ENCODE results near the gene GRID1. TPM values are rescaled to one million over a fixed set of nuclear protein-coding genes. Genes with fewer than 3 reads are reported as not detected.

The GRID1 gene
- polyA plus RNA-seq, 1 donor from 2014 or later: not detected

GRCh38 chr10:86226781-86227201 is 139.8 kb downstream of the GRID1 start:
- Mint-ChIP-seq H3K4me3 (no peak overlapping the region), H3K36me3 (no peaks in the 10 kb centered on the region), H3K4me1 (no peaks in the 10 kb centered on the region), H3K27me3 (peaks cover 4% of the 10 kb centered on the region), H3K9me3 (no peaks in the 10 kb centered on the region), H3K27ac (no peak overlapping the region)

GRCh38 chr10:86226016-86226415 is 140.6 kb downstream of the GRID1 start:
- no peak overlapping the region for H3K4me3 Mint-ChIP-seq

GRCh38 chr10:86225103-86225782 is 141.4 kb downstream of the GRID1 start:
- Mint-ChIP-seq H3K27ac (no peak overlapping the region), H3K4me3 (no peak overlapping the region), H3K27me3 (peaks cover 4% of the 10 kb centered on the region), H3K4me1 (no peaks in the 10 kb centered on the region), H3K36me3 (no peaks in the 10 kb centered on the region), H3K9me3 (no peaks in the 10 kb centered on the region)

More at GRCh38 chr10:86226016-86226415, 140.6 kb downstream of the GRID1 start:
- peaks cover 4% of the 10 kb centered on the region for H3K27me3 Mint-ChIP-seq
- H3K36me3 Mint-ChIP-seq: no peaks in the 10 kb centered on the region
- no peaks in the 10 kb centered on the region for H3K9me3 Mint-ChIP-seq
- no peaks in the 10 kb centered on the region for H3K4me1 Mint-ChIP-seq
- no peak overlapping the region for H3K27ac Mint-ChIP-seq

GRCh38 chr10:86224354-86225102 is 142.1 kb downstream of the GRID1 start:
- H3K36me3 Mint-ChIP-seq: no peaks in the 10 kb centered on the region
- H3K4me1 Mint-ChIP-seq: no peaks in the 10 kb centered on the region
- no peak overlapping the region for H3K4me3 Mint-ChIP-seq
- H3K27ac Mint-ChIP-seq: no peak overlapping the region
- H3K27me3 Mint-ChIP-seq: peaks cover 4% of the 10 kb centered on the region
- H3K9me3 Mint-ChIP-seq: no peaks in the 10 kb centered on the region

- Mint-ChIP-seq H3K27me3 (peaks cover 4% of the 10 kb centered on the region), H3K27ac (no peak overlapping the region), H3K4me1 (no peaks in the 10 kb centered on the region), H3K9me3 (no peaks in the 10 kb centered on the region), H3K36me3 (no peaks in the 10 kb centered on the region), H3K4me3 (no peak overlapping the region)
Measured at GRCh38 chr10:86223256-86223655, 143.3 kb downstream of the GRID1 start.

- peaks cover 1% of the 10 kb centered on the region for H3K36me3 Mint-ChIP-seq
- H3K4me1 Mint-ChIP-seq: no peaks in the 10 kb centered on the region
- no peak overlapping the region for H3K4me3 Mint-ChIP-seq
- no peaks in the 10 kb centered on the region for H3K9me3 Mint-ChIP-seq
- H3K27me3 Mint-ChIP-seq: peaks cover 4% of the 10 kb centered on the region
- no peak overlapping the region for H3K27ac Mint-ChIP-seq
Measured at GRCh38 chr10:86222687-86223086, 143.9 kb downstream of the GRID1 start.

GRCh38 chr10:86222336-86222650 is 144.3 kb downstream of the GRID1 start:
- Mint-ChIP-seq H3K27me3 (peaks cover 4% of the 10 kb centered on the region), H3K9me3 (no peaks in the 10 kb centered on the region), H3K4me1 (no peaks in the 10 kb centered on the region)

GRCh38 chr10:86221442-86222335 is 144.9 kb downstream of the GRID1 start:
- Mint-ChIP-seq H3K27ac (no peak overlapping the region), H3K27me3 (peaks cover 4% of the 10 kb centered on the region), H3K4me3 (no peak overlapping the region), H3K9me3 (no peaks in the 10 kb centered on the region), H3K36me3 (peaks cover 1% of the 10 kb centered on the region), H3K4me1 (no peaks in the 10 kb centered on the region)

More at GRCh38 chr10:86222336-86222650, 144.3 kb downstream of the GRID1 start:
- no peak overlapping the region for H3K27ac Mint-ChIP-seq
- H3K36me3 Mint-ChIP-seq: peaks cover 1% of the 10 kb centered on the region
- H3K4me3 Mint-ChIP-seq: no peak overlapping the region

- H3K4me3 Mint-ChIP-seq: no peak overlapping the region
- no peaks in the 10 kb centered on the region for H3K4me1 Mint-ChIP-seq
- H3K27ac Mint-ChIP-seq: no peak overlapping the region
- no peaks in the 10 kb centered on the region for H3K9me3 Mint-ChIP-seq
- H3K36me3 Mint-ChIP-seq: peaks cover 1% of the 10 kb centered on the region
- peaks cover 4% of the 10 kb centered on the region for H3K27me3 Mint-ChIP-seq
Measured at GRCh38 chr10:86220626-86221025, 146.0 kb downstream of the GRID1 start.

GRCh38 chr10:86219271-86219670 is 147.3 kb downstream of the GRID1 start:
- Mint-ChIP-seq H3K4me1 (no peaks in the 10 kb centered on the region), H3K9me3 (no peaks in the 10 kb centered on the region), H3K27me3 (no peaks in the 10 kb centered on the region), H3K4me3 (no peak overlapping the region), H3K36me3 (peaks cover 4% of the 10 kb centered on the region), H3K27ac (no peak overlapping the region)

- no peak overlapping the region for H3K4me3 Mint-ChIP-seq
- peaks cover under 1% of the 10 kb centered on the region for H3K27me3 Mint-ChIP-seq
- H3K4me1 Mint-ChIP-seq: no peaks in the 10 kb centered on the region
- H3K27ac Mint-ChIP-seq: no peak overlapping the region
- peaks cover 4% of the 10 kb centered on the region for H3K36me3 Mint-ChIP-seq
- no peaks in the 10 kb centered on the region for H3K9me3 Mint-ChIP-seq
Measured at GRCh38 chr10:86218842-86219241, 147.8 kb downstream of the GRID1 start.

- Mint-ChIP-seq H3K4me1 (no peaks in the 10 kb centered on the region), H3K9me3 (no peaks in the 10 kb centered on the region), H3K36me3 (peaks cover 8% of the 10 kb centered on the region), H3K27me3 (peaks cover 7% of the 10 kb centered on the region), H3K27ac (no peak overlapping the region), H3K4me3 (no peak overlapping the region)
Measured at GRCh38 chr10:86218160-86218559, 148.4 kb downstream of the GRID1 start.

- Mint-ChIP-seq H3K4me1 (peaks cover 0 to under 1% (median 0%) of the 10 kb centered on the region in 3 donors), H3K9me3 (no peaks in the 10 kb centered on the region), H3K4me3 (no peak overlapping the region), H3K36me3 (peaks cover 8% of the 10 kb centered on the region), H3K27me3 (peaks cover 9% of the 10 kb centered on the region), H3K27ac (no peak overlapping the region)
Measured at GRCh38 chr10:86217371-86218080, 149.1 kb downstream of the GRID1 start.

- no peak overlapping the region for H3K27ac Mint-ChIP-seq
- peaks cover 8% of the 10 kb centered on the region for H3K36me3 Mint-ChIP-seq
- no peaks in the 10 kb centered on the region for H3K9me3 Mint-ChIP-seq
- peaks cover 9% of the 10 kb centered on the region for H3K27me3 Mint-ChIP-seq
- no peak overlapping the region for H3K4me3 Mint-ChIP-seq
- H3K4me1 Mint-ChIP-seq: peaks cover 0 to 1% (median 0%) of the 10 kb centered on the region in 3 donors
Measured at GRCh38 chr10:86216886-86217285, 149.7 kb downstream of the GRID1 start.

GRCh38 chr10:86215712-86216111 is 150.9 kb downstream of the GRID1 start:
- no peak overlapping the region for H3K27ac Mint-ChIP-seq
- peaks cover 8% of the 10 kb centered on the region for H3K36me3 Mint-ChIP-seq
- H3K4me3 Mint-ChIP-seq: no peak overlapping the region
- no peaks in the 10 kb centered on the region for H3K9me3 Mint-ChIP-seq
- H3K4me1 Mint-ChIP-seq: peaks cover 0 to 1% (median 0%) of the 10 kb centered on the region in 3 donors
- peaks cover 9% of the 10 kb centered on the region for H3K27me3 Mint-ChIP-seq
